GM10266 (cell line): ENCODE measurements around the gene LRRC15.

ENCODE experiments used
- DNase-seq: peaks from one replicate; pipeline ENCODE4 v3.0.0; 2012; ENCODE audit errors: extremely low spot score
- TF ChIP-seq, protein P1 (sequence below): IDR thresholded peaks from 2 replicates; pipeline ENCODE4 v1.5.1; 2012; ENCODE audit warnings: mild to moderate bottlenecking, low read depth; ENCODE audit not compliant: control insufficient read depth, insufficient read depth; ENCODE audit errors: missing control alignments

Gene LRRC15

GRCh38 chr3:194312743-194313281 lies 56.7 kb downstream of the LRRC15 start:
- TF ChIP-seq, protein P1, sequence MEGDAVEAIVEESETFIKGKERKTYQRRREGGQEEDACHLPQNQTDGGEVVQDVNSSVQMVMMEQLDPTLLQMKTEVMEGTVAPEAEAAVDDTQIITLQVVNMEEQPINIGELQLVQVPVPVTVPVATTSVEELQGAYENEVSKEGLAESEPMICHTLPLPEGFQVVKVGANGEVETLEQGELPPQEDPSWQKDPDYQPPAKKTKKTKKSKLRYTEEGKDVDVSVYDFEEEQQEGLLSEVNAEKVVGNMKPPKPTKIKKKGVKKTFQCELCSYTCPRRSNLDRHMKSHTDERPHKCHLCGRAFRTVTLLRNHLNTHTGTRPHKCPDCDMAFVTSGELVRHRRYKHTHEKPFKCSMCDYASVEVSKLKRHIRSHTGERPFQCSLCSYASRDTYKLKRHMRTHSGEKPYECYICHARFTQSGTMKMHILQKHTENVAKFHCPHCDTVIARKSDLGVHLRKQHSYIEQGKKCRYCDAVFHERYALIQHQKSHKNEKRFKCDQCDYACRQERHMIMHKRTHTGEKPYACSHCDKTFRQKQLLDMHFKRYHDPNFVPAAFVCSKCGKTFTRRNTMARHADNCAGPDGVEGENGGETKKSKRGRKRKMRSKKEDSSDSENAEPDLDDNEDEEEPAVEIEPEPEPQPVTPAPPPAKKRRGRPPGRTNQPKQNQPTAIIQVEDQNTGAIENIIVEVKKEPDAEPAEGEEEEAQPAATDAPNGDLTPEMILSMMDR: no peak
- no peak for DNase-seq

- TF ChIP-seq, protein P1: no peak
- DNase-seq: no peak
These were observed 57.3 kb downstream of the LRRC15 start for GRCh38 chr3:194312186-194312742.

DNA sequence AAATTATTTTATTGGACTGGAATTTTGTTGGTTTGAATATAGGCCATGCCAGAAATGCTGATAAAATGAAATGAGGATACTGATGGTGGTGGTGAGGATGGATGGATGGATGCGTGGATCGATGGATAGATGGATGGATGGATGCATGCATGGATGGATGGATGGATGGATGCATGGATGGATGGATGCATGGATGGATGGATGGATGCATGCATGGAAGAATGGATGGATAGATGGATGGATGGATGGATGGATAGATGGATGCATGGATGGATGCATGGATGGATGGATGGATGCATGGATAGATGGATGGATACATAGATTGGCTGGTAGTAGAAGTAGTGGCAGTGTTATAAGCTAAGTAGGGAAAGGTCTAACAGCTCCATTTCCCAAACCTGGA lies 58.5 kb downstream of the LRRC15 start:
- TF ChIP-seq, protein P1: no peak
- DNase-seq: no peak

GRCh38 chr3:194310060-194310835 lies 59.3 kb downstream of the LRRC15 start:
- DNase-seq: no peak
- TF ChIP-seq, protein P1: no peak

- TF ChIP-seq, protein P1: no peak
- no peak for DNase-seq
These were observed 60.7 kb downstream of the LRRC15 start for GRCh38 chr3:194308601-194309449.

DNA sequence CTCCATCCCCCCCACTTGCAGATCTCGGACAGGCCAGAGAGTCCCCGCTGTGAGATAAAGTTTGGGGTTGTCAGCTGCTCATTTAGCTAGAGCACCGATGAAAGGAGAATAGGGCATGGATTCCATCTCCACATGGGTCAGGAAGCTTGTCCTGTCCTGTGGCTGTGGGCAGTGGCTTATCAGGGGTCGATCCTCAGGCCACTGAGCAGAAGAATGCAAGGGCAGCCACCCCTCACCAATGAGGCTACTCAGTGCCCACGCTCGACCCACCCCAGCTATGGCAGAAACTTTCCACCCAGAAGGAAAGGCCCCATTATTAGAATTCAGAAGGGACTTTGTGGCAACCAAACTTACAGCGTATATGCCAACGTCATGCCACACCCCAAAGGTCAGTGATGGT lies 61.7 kb downstream of the LRRC15 start:
- DNase-seq: no peak
- TF ChIP-seq, protein P1: no peak
